GM12801 (cell line): ENCODE measurements around the gene PROC.

Experiments used
- CTCF ChIP-seq: IDR thresholded peaks from one replicate; pipeline ENCODE4 v1.5.1; 2011; ENCODE audit warnings: control low read depth; ENCODE audit not compliant: insufficient read length; ENCODE audit errors: extremely low read depth

The PROC gene

GRCh38 chr2:127464470-127465257 is 46.4 kb downstream of the PROC start:
- TF ChIP-seq CTCF, result no peak

GRCh38 chr2:127465258-127465657 is 47.0 kb downstream of the PROC start:
- no peak for TF ChIP-seq CTCF

- no peak for TF ChIP-seq CTCF
Measured at GRCh38 chr2:127469051-127469450, 50.8 kb downstream of the PROC start.

- no peak for TF ChIP-seq CTCF
Measured at GRCh38 chr2:127469974-127470373, 51.7 kb downstream of the PROC start.

GRCh38 chr2:127471286-127471988 is 53.2 kb downstream of the PROC start:
- no peak for TF ChIP-seq CTCF

- TF ChIP-seq CTCF, result no peak
Measured at GRCh38 chr2:127472268-127472667, 54.0 kb downstream of the PROC start.

GRCh38 chr2:127475788-127476187 is 57.6 kb downstream of the PROC start:
- no peak for TF ChIP-seq CTCF
